GM23248 (cell line): Measurements from ENCODE around the gene KAZN.

Experiments
- EZH2 ChIP-seq: fragments of 200-600 bp; sonication (generic); IDR thresholded peaks from 2 replicates; pipeline ENCODE4 v1.6.1; 2018; ENCODE audit warnings: antibody characterized with exemption, mild to moderate bottlenecking; ENCODE audit not compliant: insufficient read depth, poor library complexity, severe bottlenecking
- EZH2phosphoT487 ChIP-seq: fragments of 200-600 bp; sonication (generic); IDR thresholded peaks from 2 replicates; pipeline ENCODE4 v1.6.1; 2018; ENCODE audit warnings: antibody characterized with exemption, moderate library complexity, mild to moderate bottlenecking, low read depth; ENCODE audit not compliant: insufficient read depth

DNA sequence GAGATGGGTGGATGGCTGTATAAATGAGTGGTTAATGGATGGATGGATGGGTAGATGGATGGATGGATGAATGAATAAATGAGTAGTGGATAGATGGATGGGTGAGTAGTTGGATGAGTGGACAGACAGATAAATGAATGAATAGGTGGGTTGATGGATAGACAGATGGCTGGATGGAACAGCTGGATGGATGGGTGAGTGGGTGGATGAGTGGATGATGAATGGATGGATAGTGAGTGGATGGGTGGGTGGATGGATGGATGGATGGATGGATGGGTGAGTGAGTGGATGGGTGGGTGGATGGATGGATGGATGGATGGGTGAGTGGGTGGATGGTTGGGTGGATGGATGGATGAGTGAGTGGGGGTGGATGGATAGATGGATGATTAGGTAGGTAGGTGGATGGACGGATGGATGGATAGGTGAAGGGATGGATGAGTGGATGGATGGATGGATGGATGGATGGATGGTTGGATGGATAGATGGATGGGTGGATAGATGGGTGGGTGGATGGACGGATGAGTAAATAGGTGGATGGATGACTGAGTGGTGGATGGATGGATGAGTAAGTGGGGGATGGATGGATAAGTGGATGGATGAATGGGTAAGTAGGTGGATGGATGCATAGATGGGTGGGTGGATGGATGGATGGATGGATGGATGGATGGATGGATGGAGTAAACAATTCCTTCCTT is 246.6 kb downstream of the KAZN start:
- TF ChIP-seq EZH2 (no peak), EZH2phosphoT487 (no peak)
